Liver (tissue), 9 donors: ENCODE measurements around the gene DPP6. TPM values are rescaled to one million over a fixed set of nuclear protein-coding genes. Genes with fewer than 3 reads are reported as not detected.

Experiments used
- DNase-seq: peaks from one replicate; pipeline ENCODE4 v3.0.0-alpha.2; 2017; ENCODE audit warnings: low spot score
- H3K27ac ChIP-seq, 2 donors: one replicate each; pipeline ENCODE4 v1.7.0; 2013; ENCODE audit warnings: inconsistent platforms in 2 of 2, low read length in 2 of 2, control low read depth in 1 of 2, low read depth in 1 of 2, mild to moderate bottlenecking in 1 of 2
- H3K27me3 ChIP-seq, 4 donors: one replicate each; pipeline versions ENCODE4 v1.6.1 to v1.7.0; 2013; ENCODE audit warnings: low read length in 3 of 4, inconsistent platforms in 1 of 4, mild to moderate bottlenecking in 1 of 4, moderate library complexity in 1 of 4; ENCODE audit not compliant: control insufficient read depth in 4 of 4, insufficient read depth in 4 of 4
- H3K36me3 ChIP-seq, 4 donors: one replicate each; pipeline versions ENCODE4 v1.6.1 to v1.7.0; 2013; ENCODE audit warnings: low read length in 3 of 4, mild to moderate bottlenecking in 3 of 4, low read depth in 1 of 4, moderate library complexity in 1 of 4; ENCODE audit not compliant: control insufficient read depth in 4 of 4, insufficient read depth in 3 of 4
- H3K4me1 ChIP-seq, 4 donors: one replicate each; pipeline versions ENCODE4 v1.6.1 to v1.7.0; 2013; ENCODE audit warnings: low read length in 3 of 4, mild to moderate bottlenecking in 3 of 4, moderate library complexity in 1 of 4; ENCODE audit not compliant: control insufficient read depth in 4 of 4, insufficient read depth in 4 of 4
- H3K4me3 ChIP-seq, 3 donors: one replicate each; pipeline versions ENCODE4 v1.6.1 to v1.7.0; 2013; ENCODE audit warnings: low read length in 3 of 3, control low read depth in 1 of 3, low read depth in 1 of 3, mild to moderate bottlenecking in 1 of 3
- H3K9ac ChIP-seq, 2 donors: one replicate each; pipeline ENCODE4 v1.7.0; 2013; ENCODE audit warnings: low read length in 2 of 2, mild to moderate bottlenecking in 2 of 2, moderate library complexity in 2 of 2, control low read depth in 1 of 2, low read depth in 1 of 2
- H3K9me3 ChIP-seq, 4 donors: one replicate each; pipeline versions ENCODE4 v1.6.1 to v1.7.0; 2013; ENCODE audit warnings: low read length in 3 of 4; ENCODE audit not compliant: control insufficient read depth in 4 of 4
- ATF3 ChIP-seq: IDR thresholded peaks from 2 replicates; pipeline ENCODE4 v1.6.1; 2016; ENCODE audit warnings: antibody characterized with exemption
- EGR1 ChIP-seq, 2 donors: IDR thresholded peaks; 2 replicates each; pipeline ENCODE4 v1.6.1; 2016 to 2018; ENCODE audit warnings: antibody characterized with exemption in 2 of 2, low read depth in 2 of 2
- GABPA ChIP-seq, 2 donors: IDR thresholded peaks in 1 of 2; conservative IDR thresholded peaks in 1 of 2; 2 replicates each; pipeline ENCODE4 v1.6.1; 2016; ENCODE audit warnings: antibody characterized with exemption in 2 of 2, mild to moderate bottlenecking in 1 of 2, moderate library complexity in 1 of 2
- HNF4A ChIP-seq, 2 donors: conservative IDR thresholded peaks; 2 replicates each; pipeline ENCODE4 v1.6.1; 2016; ENCODE audit warnings: antibody characterized with exemption in 2 of 2, mild to moderate bottlenecking in 2 of 2
- HNF4G ChIP-seq: IDR thresholded peaks from 2 replicates; pipeline ENCODE4 v1.6.1; 2016; ENCODE audit warnings: antibody characterized with exemption
- MAX ChIP-seq: IDR thresholded peaks from 2 replicates; pipeline ENCODE4 v1.6.1; 2016; ENCODE audit warnings: antibody characterized with exemption
- RAD21 ChIP-seq, 2 donors: IDR thresholded peaks; 2 replicates each; pipeline ENCODE4 v1.6.1; 2016; ENCODE audit warnings: antibody characterized with exemption in 2 of 2, mild to moderate bottlenecking in 2 of 2
- REST ChIP-seq: IDR thresholded peaks from 2 replicates; pipeline ENCODE4 v1.6.1; 2016; ENCODE audit warnings: antibody characterized with exemption, mild to moderate bottlenecking
- SP1 ChIP-seq: IDR thresholded peaks from 2 replicates; pipeline ENCODE4 v1.6.1; 2018; ENCODE audit warnings: antibody characterized with exemption, mild to moderate bottlenecking
- TAF1 ChIP-seq: conservative IDR thresholded peaks from 2 replicates; pipeline ENCODE4 v1.6.1; 2016; ENCODE audit warnings: antibody characterized with exemption, mild to moderate bottlenecking
- YY1 ChIP-seq: IDR thresholded peaks from 2 replicates; pipeline ENCODE4 v1.6.1; 2016; ENCODE audit warnings: antibody characterized with exemption, mild to moderate bottlenecking
- WGBS: extraction: QIAGEN DNeasy Blood & Tissue Kit; methylation state at CpG from one replicate; pipeline ENCODE4 v1.1.7; 2013; 5-methylcytosine and 5-hydroxymethylcytosine counted together
- polyA plus RNA-seq, 2 donors: library from polyadenylated mRNA; stranded (reverse) in 1 of 2; unstranded in 1 of 2; fragments of 200-250 nt in 1 of 2; fragments of >200 nt in 1 of 2; fragmentation: Nextera tagmentation in 1 of 2; extraction: Ambion mirVana in 1 of 2; gene quantifications; one replicate each; pipeline versions ENCODE4 v1.2.1 to v1.2.3, GENCODE V29; 2013 to 2015
- total RNA-seq, 2 donors: library from RNA; depleted of rRNA; stranded (reverse); fragments of >200 nt; gene quantifications; one replicate each; pipeline ENCODE4 v1.2.3, GENCODE V29; 2014
- TF ChIP-seq, protein P1 (sequence below): IDR thresholded peaks from 2 replicates; pipeline ENCODE4 v1.6.1; 2016; ENCODE audit warnings: antibody characterized with exemption
- donor health status: healthy.
- donor health status: healthy.
- donor health status: healthy.
- donor health status: healthy.
- donor health status: healthy.

DPP6 gene
- total and polyA plus RNA-seq, 4 donors, result 0.01 TPM; not detected in 3

GRCh38 chr7:154911411-154911810 is 859.2 kb downstream of the DPP6 start (continued):
- TF ChIP-seq EGR1 (IDR thresholded peaks at IDR 0.05; ENCODE audit: low read depth in 2 of 2) (no peak), REST (no peak), RAD21 (IDR thresholded peaks at IDR 0.05) (no peak)

- H3K4me3 ChIP-seq, result no peak overlapping the region
- H3K9me3 ChIP-seq, result peaks cover 0 to 4% (median 1%) of the 10 kb centered on the region in 4 donors
- H3K9ac ChIP-seq, result no peak overlapping the region
- H3K4me1 ChIP-seq, result peaks cover 1 to 8% (median 5%) of the 10 kb centered on the region in 4 donors
- no peaks in the 10 kb centered on the region for H3K36me3 ChIP-seq
- DNase-seq, result no peak
- 94% methylated on average over 6 of the region's 6 CpGs for WGBS
- no peak for TF ChIP-seq YY1
- no peak for TF ChIP-seq REST
- TF ChIP-seq HNF4A (conservative IDR thresholded peaks at IDR 0.05), result no peak
- TF ChIP-seq HNF4G, result no peak
- TF ChIP-seq ATF3, result no peak
- TF ChIP-seq, protein P1, sequence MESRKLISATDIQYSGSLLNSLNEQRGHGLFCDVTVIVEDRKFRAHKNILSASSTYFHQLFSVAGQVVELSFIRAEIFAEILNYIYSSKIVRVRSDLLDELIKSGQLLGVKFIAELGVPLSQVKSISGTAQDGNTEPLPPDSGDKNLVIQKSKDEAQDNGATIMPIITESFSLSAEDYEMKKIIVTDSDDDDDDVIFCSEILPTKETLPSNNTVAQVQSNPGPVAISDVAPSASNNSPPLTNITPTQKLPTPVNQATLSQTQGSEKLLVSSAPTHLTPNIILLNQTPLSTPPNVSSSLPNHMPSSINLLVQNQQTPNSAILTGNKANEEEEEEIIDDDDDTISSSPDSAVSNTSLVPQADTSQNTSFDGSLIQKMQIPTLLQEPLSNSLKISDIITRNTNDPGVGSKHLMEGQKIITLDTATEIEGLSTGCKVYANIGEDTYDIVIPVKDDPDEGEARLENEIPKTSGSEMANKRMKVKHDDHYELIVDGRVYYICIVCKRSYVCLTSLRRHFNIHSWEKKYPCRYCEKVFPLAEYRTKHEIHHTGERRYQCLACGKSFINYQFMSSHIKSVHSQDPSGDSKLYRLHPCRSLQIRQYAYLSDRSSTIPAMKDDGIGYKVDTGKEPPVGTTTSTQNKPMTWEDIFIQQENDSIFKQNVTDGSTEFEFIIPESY, result no peak
- TF ChIP-seq TAF1, result no peak
- no peak for TF ChIP-seq EGR1 (IDR thresholded peaks at IDR 0.05; ENCODE audit: low read depth in 2 of 2)
- TF ChIP-seq GABPA (IDR thresholded peaks at IDR 0.05 in 1 of 2, conservative IDR thresholded peaks at IDR 0.05 in 1 of 2), result no peak
- no peak for TF ChIP-seq MAX
- no peak for TF ChIP-seq SP1
- H3K27ac ChIP-seq, result no peak overlapping the region
- H3K27me3 ChIP-seq, result no peaks in the 10 kb centered on the region
Observed at GRCh38 chr7:154911862-154912455, 859.8 kb downstream of the DPP6 start.
